GM18526 (cell line): ENCODE measurements around the gene CYTH4.

Experiments
- POLR2A ChIP-seq: IDR thresholded peaks from 3 replicates; pipeline ENCODE4 v1.6.1; 2011; ENCODE audit not compliant: insufficient read length; ENCODE audit errors: extremely low read depth

Gene CYTH4

DNA sequence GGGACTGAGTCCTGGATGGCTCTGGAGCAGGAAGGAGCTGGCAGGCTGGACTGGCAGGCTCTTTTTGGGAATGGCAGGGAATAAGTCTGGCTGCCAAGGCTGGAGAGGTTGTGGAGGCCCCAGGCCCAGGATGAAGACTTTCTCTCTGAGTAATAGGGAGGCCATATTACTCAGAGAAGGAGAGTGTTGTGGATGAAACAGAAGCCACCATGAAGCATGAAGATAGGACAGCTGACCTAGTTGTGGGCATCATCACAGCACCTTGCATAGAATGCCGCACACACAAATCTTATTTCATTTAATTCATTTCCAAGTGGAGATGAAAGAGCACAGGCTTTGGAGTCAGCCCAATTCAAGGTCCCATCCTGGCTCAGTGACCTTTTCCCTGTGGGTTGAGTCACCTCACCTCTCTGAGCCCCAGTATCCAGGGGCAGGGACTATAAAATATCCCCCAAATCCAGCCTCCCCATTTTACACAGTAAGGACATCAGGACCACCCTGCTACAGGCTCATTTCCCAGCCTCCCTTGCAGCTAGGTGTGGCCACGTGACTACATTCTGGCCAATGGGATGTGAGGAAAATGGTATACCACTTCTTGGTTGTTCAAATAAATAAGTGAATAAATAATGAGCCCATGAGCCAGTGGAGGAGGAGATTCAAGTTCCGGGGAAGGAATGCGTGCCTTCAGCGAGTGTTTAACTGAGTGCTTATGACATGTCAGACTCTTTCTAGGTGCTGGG lies 9.4 kb downstream of the CYTH4 start:
- TF ChIP-seq POLR2A = no peak

DNA sequence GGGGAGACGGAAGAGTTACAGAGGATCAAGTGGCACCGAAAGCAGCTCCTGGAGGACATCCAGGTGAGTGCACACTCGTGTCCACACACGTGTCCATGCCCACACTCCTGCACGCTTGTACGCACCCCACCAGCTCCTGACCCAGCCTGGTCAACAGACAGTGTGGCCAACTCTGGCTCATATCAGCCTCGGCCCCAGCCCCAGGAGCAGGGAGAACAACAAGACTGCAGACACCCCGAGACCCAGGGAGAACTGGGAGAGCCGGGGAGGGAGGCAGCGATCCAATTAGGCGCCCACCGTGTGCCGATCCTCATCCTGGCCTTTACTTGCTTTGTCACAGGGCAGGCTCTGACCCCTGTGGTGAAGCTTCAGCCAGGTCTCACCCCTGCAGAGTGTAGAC lies 10.3 kb downstream of the CYTH4 start:
- TF ChIP-seq POLR2A = no peak

GRCh38 chr22:37293172-37293571 lies 10.9 kb downstream of the CYTH4 start:
- no peak for TF ChIP-seq POLR2A

DNA sequence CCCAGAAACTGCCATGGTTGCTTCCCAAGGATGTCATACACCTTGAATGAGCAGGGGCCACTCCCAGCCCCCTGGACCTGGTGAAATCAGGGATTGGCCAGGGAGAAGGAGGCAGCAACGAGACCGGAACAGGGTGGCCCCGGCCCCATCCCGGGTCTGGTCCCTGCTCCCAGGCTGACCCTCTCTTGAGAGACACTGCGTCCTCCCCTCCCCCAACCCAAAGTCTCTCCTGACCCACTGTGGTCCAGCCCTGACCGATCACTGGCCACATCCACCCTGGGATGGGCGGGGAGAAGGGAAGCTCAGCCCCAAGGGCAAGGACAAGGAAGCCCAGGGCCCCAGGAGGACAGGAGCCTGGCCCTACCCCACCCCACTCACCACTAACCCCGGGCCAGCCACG lies 12.4 kb downstream of the CYTH4 start:
- TF ChIP-seq POLR2A = no peak

DNA sequence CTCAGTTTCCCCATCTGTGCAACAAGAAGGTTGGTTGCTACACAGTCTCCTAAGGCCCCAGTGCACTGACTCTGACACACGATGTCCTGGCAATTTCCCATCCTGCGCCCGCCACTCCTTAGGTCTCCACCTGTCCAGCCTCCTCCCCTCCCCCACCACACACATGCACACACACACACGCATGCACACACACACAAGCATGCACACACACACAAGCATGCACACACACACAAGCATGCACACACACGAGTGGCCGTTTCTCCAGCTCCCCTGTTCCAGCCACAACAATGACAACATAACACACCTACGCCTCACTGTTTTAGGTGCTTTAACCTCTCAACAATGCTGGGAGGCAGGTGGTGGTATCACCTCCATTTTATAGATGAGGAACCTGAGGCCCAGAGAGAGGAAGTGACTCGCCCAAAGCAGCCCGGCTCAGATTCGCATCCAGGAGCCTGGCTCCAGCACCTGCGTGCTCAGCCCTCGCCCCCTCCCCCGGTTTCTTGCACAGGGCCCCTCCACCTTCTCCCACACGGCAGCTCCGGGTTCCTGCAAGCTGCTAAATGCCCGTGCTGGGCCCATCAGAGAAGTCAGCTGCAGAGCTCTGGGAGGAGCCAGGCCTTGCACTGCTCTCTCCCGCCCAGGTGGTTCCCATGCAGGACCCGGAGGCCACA lies 13.0 kb downstream of the CYTH4 start:
- no peak for TF ChIP-seq POLR2A

DNA sequence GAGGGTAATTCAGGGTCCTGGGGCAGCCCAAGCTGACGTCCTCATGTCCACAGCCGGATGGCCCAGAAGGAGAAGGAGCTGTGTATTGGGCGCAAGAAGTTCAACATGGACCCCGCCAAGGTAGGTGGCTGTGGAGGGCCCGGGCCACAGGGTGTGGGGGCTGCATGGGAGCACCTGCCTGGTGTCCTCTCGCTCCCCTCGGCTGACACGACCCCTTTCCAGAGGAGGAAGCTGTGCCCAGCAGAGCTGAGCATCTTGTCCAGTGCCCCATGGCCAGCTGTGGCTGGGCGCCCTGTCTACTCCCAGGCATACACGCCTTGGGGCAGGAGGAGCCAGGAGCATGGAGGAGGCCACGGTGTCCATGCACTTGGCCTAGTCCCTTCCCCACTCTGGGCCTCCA lies 13.6 kb downstream of the CYTH4 start:
- TF ChIP-seq POLR2A = no peak

DNA sequence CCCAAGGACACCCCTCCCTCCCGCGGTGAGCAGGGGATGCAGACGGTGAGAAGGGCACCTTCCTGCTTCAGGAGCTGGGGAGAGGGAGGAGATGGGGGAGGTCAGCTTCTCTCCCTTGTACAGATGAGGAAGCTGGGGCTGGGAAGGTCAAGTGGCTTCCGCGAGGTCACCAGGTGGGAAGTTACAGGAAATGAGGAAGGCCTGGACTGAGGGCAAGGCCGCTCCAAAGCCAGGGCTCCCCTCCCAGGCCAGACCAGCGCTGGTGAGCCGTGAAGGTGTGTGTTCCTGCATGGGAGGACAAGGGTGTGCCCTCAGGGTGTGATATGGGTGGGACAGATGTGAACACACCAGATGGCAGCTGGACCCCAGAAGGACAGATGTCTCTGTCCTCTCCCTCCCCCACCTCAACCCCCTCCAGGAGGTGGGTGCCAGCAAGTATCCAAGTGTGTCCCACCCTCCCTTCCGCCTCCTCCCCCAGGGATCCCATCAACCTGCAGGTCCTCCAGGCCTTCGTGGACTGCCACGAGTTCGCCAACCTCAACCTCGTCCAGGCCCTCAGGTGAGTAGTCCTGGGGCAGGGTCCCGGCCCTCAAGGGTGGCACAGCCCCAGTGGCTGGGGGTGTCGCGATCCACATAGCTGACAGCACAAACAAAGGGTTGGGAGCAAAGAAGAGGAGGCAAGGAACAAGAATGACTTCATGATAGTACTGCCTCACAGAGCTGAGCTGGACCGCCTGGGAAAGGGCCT lies 16.6 kb downstream of the CYTH4 start:
- no peak for TF ChIP-seq POLR2A

DNA sequence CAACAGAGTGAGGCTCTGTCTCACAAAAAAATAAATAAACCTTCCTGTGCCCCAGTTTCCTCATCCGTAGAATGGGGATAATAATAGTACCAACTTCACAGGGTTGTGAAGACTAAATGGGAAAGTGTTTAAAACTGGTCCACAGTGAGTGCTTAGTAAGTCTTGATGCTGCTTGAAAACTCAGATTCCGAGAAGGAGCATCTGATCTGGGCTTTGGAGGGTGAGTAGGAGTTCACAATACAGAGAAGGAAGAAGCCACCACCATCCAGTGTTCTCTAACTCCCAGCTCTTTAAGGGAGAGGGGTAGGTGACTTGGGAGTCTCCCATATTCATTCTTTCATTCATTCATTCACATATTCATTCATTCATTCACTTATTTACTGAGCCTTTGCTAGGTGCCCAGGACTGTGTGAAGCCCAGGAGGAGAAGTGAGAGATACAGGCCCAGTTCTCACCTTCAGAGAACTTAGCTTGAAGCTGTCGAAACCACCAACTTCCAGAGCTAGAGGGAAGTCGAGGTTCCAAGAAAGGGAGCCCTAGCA lies 17.7 kb downstream of the CYTH4 start:
- TF ChIP-seq POLR2A = no peak

- no peak for TF ChIP-seq POLR2A
Observed at GRCh38 chr22:37300551-37301017, 18.3 kb downstream of the CYTH4 start.

DNA sequence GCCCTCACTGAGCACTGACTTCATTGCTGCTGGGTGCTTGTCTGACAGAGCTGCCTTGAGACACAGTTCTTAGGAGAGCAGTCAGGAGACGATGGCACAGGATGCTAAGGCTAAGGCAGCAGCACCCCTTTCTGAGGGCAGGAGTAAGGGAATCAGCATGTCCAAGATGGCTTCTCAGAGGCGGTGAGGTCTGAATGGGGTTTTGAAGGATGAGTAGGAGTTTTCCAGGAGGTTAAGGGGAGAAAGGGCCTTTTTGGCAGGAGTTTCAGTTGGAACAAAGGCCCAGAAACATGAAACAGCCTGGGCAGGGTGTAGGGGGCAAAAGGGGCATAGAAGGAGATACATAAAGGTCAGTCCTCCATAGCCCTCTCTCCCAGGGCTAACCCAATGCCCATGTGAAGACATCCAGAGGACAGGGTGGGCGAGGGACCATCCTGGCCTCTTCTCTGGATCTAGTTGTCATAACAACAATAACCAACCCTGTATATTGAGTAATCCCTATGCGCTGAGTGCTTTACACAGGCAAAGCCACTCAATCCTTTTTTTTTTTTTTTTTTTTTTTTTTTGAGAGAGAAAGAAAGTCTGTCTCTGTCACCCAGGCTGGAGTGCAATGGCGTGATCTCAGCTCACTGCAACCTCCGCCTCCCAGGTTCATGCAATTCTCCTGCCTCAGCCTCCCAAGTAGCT lies 19.0 kb downstream of the CYTH4 start:
- TF ChIP-seq POLR2A = no peak

GRCh38 chr22:37302674-37303555 lies 20.6 kb downstream of the CYTH4 start:
- TF ChIP-seq POLR2A = no peak

DNA sequence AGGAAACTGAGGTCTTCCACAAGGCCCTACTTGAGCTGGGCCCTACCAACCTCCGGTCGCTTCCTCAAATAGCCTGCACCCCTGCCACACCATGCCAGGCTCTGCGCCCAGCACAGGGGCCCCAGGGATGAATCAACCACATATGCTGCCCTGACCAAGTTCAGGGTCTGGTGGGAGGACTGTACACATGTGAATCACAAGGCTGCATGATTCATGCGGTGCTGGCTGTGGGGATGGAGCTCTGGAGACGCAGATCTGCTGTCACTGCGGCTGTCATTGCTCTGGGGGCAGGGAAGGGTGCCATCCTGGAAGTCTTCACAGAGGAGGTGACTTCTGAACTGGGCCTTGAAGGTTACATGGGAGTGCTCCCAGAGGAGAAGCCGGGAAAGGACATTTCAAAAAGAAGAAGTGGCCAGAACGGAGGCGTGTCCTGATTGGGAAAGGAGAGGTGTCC lies 21.5 kb downstream of the CYTH4 start:
- no peak for TF ChIP-seq POLR2A

GRCh38 chr22:37304595-37305343 lies 22.5 kb downstream of the CYTH4 start:
- no peak for TF ChIP-seq POLR2A

DNA sequence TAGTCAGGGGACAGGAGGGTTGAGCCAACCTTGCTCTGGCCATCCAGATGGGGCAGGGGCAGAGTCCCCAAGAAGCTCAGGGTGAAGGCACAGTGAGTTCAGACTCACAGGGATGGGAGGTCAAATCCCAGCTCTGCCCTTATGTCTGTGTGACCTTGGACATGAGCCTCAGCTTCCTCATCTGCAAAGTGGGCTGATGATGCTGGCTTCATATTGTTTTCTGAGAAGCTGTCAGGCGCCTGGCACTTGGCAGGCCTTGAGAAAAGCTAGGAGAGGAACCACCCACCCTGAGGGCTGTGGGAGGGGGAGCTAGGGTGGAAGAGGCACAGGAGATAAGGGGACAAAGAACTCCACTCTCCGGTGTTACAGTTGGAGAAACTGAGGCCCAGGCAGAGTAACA lies 23.6 kb downstream of the CYTH4 start:
- no peak for TF ChIP-seq POLR2A

DNA sequence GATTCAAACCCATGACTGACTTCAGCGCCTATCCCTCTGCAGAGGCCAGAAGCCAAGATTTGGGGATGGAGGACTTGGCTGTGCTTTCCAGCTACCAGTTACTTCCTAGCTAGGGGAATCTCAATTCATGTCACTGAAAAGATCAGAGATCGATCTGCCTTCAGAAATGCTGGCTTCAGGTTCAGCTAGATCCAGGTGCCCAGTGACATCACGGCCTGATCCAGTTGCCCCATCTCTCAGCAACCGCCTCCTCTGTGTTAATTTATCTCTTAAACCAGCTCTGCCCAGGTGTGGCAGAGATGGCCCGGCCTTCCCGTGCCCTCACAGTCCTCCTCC lies 24.2 kb downstream of the CYTH4 start:
- TF ChIP-seq POLR2A = no peak
